HG03342 (cell line): Measurements from ENCODE around the gene HIVEP3.

Experiments used
- ATAC-seq: cut with Tn5 transposase; IDR thresholded peaks from one replicate; pipeline ENCODE4 v1.9.1; 2021; ENCODE audit warnings: mild to moderate bottlenecking, moderate library complexity; ENCODE audit not compliant: unreplicated experiment

HIVEP3 gene

DNA sequence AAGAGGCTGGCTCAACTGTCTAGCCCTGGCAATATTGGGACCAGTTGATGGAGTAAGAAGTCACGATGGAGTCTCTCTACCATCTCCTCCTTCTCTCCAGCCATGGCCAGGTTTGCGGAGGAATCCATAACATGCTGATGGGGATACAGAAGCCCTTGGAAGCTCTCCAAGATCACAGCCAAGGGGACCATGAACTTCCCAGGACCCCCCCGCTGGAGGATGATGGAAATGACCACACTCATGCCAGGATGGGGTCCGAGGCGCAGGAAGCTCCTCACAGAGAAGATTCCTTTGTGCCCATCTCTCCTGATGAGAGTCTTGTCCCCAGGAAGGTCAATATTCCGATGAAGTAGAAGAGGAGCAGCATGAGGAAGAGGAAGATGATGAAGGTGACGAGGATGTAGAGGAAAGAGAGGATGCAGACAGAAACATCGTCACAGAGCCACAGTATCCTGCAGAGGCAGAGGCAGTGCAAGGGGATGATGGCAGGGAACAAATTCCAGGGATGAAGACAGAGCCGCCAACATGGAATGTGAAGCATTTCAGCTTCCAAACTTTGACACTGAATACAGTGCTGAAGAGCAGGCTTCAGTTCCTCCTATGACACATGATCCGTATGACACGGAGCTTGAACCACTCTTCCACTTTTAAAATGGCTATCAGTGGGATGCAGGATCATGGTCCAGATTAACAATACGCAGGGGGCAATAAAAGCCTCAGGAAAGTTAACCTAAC is 376.4 kb downstream of the HIVEP3 start:
- ATAC-seq, result no peak

- ATAC-seq, result no peak
Measured at GRCh38 chr1:41541592-41541952, 377.1 kb downstream of the HIVEP3 start.

DNA sequence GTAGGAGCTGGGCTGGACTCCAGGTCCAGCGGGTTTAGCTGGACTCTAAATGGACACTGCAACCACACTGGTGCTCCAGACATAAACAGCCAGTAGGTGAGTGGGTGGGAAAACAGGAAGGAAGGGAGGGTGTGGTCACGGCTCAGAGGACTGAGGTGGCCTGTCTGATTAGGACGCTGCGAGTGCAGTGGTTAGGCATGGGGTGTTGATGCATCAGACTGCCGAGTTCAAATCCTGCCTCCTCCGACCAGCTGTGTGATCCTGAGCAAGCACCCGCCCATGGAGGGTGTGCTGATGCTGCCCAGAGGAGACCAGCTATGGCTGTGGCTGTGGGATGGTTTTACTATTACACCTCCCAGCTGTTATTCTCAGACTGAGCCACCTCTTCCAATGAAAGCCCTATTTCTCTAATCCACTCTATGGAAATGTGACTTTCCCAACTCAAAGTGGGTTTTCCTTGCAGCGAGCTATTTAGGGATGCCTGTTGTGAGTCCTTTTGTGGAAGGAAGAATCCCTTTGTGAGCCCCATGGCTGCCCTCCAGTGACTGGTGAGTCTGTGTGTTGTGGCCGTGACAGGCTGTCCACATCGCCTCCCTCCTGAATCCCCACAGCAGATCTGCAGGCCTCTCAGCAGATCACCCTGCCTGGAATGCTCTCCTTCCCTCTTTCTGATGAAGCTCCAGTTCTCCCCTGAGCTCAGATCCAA is 377.7 kb downstream of the HIVEP3 start:
- ATAC-seq, result no peak

- ATAC-seq, result no peak
Measured at GRCh38 chr1:41539999-41540398, 378.7 kb downstream of the HIVEP3 start.

- no peak for ATAC-seq
Measured at GRCh38 chr1:41539418-41539805, 379.3 kb downstream of the HIVEP3 start.

GRCh38 chr1:41538741-41539417 is 379.8 kb downstream of the HIVEP3 start:
- no peak for ATAC-seq

DNA sequence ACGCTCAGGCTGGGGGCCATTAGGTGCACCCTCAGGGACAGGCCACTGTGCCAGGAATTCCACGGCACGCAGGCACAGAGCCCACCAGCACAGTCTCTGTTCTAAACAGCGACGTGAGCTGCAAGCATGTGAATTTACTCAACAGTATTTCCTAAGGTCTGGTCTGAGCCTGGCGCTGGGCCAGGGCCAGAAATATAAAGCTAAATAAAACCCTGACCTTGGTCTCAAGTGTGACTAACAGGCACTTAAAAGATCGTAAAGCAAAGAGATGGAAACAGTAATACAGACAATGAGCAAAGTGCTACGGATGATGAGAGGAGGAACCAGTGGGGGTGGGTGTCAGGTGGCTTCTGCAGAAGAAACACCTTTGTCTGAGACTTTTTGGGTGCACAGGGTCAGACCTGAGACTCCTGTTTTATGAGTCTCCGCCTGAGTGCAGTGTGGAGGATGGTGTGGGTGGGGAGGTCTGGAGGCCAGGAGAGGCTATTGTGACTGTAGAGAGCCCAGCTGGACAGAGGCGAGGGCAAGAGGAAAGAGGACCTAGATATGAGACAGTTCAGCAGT is 380.9 kb downstream of the HIVEP3 start:
- no peak for ATAC-seq

- no peak for ATAC-seq
Measured at GRCh38 chr1:41537251-41537650, 381.5 kb downstream of the HIVEP3 start.

- no peak for ATAC-seq
Measured at GRCh38 chr1:41536361-41536802, 382.3 kb downstream of the HIVEP3 start.

GRCh38 chr1:41535716-41536115 is 383.0 kb downstream of the HIVEP3 start:
- no peak for ATAC-seq

- ATAC-seq, result no peak
Measured at GRCh38 chr1:41535276-41535675, 383.4 kb downstream of the HIVEP3 start.

DNA sequence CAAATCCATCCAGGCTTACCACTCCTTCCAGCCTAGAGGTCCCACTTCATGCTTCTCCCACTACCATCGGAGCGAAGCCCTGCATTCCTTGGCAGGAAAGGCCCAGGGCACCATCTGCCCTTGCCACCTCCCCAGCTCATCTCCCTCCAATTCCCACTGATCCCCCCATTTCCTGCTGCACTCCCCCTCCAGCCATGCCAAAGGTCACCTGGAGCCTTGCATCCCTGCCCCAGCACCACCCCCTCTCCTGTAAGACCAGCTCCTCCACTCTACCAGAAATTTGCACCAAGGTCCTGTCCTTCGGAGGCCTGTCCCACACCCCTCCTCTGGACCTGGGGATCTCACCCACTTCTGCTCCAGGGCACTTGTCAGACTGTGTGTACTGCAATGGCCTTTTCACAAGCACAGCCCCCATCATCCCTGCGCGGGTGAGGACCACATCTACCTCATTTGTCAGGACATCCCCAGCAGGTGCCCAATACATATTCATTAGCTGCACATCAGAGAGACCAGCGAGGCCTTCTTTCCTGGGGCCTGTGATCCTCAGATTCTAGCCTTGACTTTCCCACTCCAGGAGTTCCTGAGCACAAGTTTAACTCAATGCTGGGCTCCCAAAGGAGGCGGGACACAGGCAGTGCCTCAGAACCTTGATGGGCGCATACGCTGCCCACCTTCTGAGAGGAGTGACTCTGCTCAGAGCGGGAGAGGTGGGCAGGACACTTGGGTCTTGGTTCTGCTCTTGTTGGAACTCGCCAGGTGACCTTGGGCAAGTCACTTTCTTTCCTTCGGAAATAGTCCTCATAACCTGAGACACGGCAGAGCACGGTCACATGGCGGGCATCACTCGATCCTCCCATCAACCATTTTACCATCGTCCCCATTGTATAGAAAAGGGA is 384.3 kb downstream of the HIVEP3 start:
- no peak for ATAC-seq

GRCh38 chr1:41533731-41534080 is 385.0 kb downstream of the HIVEP3 start:
- ATAC-seq, result no peak

- ATAC-seq, result no peak
Measured at GRCh38 chr1:41533016-41533730, 385.5 kb downstream of the HIVEP3 start.

GRCh38 chr1:41532206-41532975 is 386.3 kb downstream of the HIVEP3 start:
- no peak for ATAC-seq

DNA sequence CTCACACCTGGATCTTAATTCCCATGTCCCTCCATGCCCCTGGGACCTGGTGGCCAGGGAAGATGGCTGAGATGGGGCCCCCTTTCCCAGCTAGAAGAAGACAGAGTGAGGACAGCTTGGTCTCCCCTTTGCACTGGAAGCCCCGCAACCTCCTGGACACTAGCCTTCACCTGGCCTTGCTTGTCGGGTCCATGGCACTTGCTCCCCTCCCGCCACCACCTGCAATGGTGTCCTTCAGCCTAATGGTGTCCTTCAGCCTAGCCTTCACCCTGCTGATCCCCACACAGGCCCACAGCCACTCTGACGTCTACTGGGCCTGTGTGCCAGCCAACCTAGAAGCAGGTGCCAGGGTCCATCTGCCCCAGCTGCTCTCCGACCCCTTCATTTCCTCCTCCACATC is 388.3 kb downstream of the HIVEP3 start:
- no peak for ATAC-seq

DNA sequence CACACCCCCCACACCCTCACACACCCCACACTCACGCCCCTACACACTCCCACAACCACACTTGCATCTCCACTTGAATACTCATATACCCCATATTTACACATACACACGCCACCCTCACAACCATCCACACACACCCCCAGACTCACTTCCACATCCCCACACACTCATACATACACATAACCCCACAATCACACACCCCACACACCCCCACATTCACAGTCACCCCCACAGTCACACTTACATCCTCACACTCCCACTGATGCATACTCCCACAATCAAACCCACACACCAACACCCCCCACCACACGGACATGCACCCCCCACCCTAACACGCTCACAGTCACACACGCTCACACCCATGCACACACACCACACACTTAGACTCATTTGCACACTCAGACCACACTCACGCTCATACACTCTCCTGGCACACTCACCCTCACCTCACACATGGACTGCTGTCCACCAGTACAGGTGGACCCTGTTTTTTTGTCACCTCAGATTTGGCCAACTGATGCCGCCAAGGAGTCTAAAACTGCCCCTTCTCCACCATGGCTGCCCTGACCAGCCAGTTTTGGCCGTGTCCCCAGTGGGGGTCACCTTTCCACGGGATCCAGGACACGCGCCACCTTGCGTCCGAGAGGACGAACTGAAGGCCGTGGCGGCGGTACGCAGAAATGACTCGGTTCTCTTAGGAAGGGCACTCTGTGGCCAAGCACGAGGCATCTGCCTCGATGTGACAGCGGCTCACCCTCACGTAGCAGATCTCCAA is 388.9 kb downstream of the HIVEP3 start:
- ATAC-seq, result no peak

DNA sequence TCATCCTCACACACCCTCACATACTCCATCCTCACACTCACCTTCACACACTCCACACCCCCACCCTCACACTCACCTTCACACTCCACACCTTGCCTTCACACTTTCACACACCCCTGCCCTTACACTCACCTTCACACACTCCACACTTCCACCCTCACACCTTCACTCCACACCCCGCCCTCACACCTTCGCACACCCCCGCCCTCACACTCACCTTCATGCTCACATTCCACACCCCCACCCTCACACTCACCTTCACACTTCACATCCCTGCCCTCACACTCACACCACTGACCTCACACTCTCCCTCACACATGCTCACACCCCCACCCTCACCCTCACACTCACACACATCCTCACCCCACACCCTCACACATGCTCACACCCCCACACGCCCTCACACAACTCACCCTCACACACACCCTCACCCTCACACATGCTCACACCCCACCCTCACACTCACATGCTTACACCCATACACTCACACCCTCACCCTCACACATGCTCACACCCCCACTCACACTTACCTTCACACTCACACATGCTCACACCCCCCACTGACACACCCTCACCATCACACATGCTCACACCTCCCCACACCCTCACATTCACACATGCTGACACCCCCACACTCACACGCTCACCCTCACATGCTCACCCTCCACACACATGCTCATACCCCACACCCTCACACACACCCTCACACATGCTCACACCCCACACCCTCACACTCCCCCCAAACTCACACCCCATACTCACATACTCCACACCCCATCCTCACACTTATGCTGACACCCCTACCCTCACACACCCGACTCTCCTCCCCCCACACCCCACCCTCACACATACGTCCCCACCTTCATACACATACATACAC is 389.8 kb downstream of the HIVEP3 start:
- no peak for ATAC-seq
